T-helper 17 cell (primary cell): ENCODE measurements around the gene CYP24A1. TPM values are rescaled to one million over a fixed set of nuclear protein-coding genes. Genes with fewer than 3 reads are reported as not detected.

ENCODE experiments used
- ATAC-seq: fragments of 150-1000 bp; cut with Tn5 transposase; 2 replicates; pipeline ENCODE4 v1.10.0; 2021; ENCODE audit warnings: mild to moderate bottlenecking, moderate library complexity
- DNase-seq, 3 donors: peaks; one replicate each; pipeline versions ENCODE4 v3.0.0 to v3.0.0-alpha.2; 2020 to 2021
- H3K9me3 ChIP-seq: one replicate; pipeline ENCODE4 v1.7.0; 2013; ENCODE audit warnings: low read length, mild to moderate bottlenecking; ENCODE audit not compliant: control insufficient read depth, poor library complexity, severe bottlenecking
- H3K27ac Mint-ChIP-seq: one replicate; pipeline ENCODE4 v1.8.0; 2022; ENCODE audit warnings: mild to moderate bottlenecking, moderate library complexity, mixed read lengths
- H3K27me3 Mint-ChIP-seq: one replicate; pipeline ENCODE4 v1.8.0; 2022; ENCODE audit warnings: mixed read lengths
- H3K36me3 Mint-ChIP-seq: one replicate; pipeline ENCODE4 v1.8.0; 2022; ENCODE audit warnings: low read depth, mixed read lengths
- H3K4me1 Mint-ChIP-seq: one replicate; pipeline ENCODE4 v1.8.0; 2022; ENCODE audit warnings: mild to moderate bottlenecking, mixed read lengths
- H3K4me3 Mint-ChIP-seq: one replicate; pipeline ENCODE4 v1.8.0; 2022; ENCODE audit warnings: mild to moderate bottlenecking, moderate library complexity, mixed read lengths
- total RNA-seq, 4 donors: library from RNA in 2 of 4; stranded (reverse) in 2 of 4; gene quantifications; one replicate each; pipeline ENCODE4 v1.2.3 and lab custom pipeline; 2022 to 2026

Gene CYP24A1
- total RNA-seq, 2 donors from 2014 or later = 0.22 TPM; not detected in 1

DNA sequence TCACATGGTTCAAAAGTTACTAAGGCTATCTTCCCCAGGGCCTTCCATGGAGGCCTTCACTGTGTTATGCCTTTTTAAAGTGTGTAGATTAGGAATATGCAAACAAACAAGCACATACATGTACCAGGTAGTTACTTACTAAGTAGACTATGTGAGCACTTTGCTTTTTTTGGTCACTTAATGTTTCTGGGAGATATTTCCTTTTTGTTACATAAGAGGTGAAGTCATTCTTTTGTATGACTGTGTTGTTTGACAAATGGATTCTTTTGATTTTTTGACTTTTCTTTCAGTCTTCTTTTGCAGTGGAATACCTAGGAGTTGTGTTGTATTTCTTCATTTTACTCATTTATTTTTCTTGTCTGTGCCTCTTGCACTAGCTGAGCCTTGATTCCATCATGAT is 63.7 kb downstream of the CYP24A1 start:
- peaks cover 34% of the 10 kb centered on the region for H3K27me3 Mint-ChIP-seq
- ATAC-seq = no peak
- H3K4me1 Mint-ChIP-seq = peaks cover 2% of the 10 kb centered on the region
- H3K9me3 ChIP-seq = no peaks in the 10 kb centered on the region
- no peak overlapping the region for H3K27ac Mint-ChIP-seq
- H3K36me3 Mint-ChIP-seq = no peaks in the 10 kb centered on the region
- no peak overlapping the region for H3K4me3 Mint-ChIP-seq
- DNase-seq = no peak

- no peak overlapping the region for H3K4me3 Mint-ChIP-seq
- no peaks in the 10 kb centered on the region for H3K36me3 Mint-ChIP-seq
- no peak for ATAC-seq
- peaks cover 40% of the 10 kb centered on the region for H3K27me3 Mint-ChIP-seq
- no peak overlapping the region for H3K27ac Mint-ChIP-seq
- H3K9me3 ChIP-seq = no peaks in the 10 kb centered on the region
- H3K4me1 Mint-ChIP-seq = peaks cover 2% of the 10 kb centered on the region
- DNase-seq = no peak
Observed at GRCh38 chr20:54108817-54109216, 65.0 kb downstream of the CYP24A1 start.

DNA sequence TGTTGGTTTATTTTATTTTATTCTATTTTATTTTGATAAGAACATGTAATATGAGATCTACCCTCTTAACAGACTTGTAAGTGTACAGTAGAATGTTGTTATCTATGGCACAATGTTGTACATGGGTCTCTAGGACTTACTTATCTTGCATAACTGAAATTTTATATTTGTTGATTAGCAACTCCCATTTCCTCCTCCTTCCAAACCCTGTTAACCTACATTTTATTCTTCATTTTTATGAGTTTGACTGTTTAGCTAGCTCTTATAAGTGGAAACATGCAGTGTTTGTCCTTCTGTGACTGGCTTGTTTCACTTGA is 65.5 kb downstream of the CYP24A1 start:
- Mint-ChIP-seq H3K27ac (no peak overlapping the region), H3K36me3 (no peaks in the 10 kb centered on the region), H3K4me1 (peaks cover 2% of the 10 kb centered on the region), H3K4me3 (no peak overlapping the region), H3K27me3 (peaks cover 38% of the 10 kb centered on the region)
- ATAC-seq (no peak), DNase-seq (no peak)
- H3K9me3 ChIP-seq = no peaks in the 10 kb centered on the region

DNA sequence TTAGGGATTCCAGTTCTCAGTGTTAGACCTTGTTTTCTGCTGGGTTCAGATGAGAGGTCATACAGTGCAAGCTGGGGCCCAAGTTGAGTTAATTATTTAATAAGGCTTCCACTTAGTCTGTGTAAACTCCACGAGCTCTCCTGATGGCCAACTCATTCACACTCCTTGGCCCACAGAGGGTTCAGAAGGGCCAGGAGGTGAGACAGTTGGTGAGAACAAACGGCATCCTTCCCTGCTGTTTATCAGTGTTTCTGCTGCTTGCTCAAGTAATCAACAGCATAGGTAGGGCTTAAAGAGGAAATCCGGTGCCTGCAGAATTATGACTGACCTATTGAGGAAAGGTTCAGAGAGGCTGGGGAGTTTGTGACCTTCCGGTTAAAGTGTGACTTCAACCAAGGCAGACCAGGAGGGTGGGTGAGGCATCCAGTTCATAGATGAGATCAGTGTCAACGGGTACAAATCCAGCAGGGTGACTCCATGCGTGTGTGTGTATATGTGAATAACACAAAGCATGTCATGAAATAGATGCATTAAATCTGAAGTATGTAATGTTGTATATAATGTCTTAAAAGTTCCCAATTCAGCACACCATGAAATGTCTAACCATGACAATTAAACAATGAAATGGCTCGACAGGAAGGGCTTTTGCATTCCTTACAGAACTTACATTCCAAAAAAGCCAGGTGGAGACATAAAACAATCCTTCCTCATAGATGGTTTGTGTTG is 66.0 kb downstream of the CYP24A1 start:
- Mint-ChIP-seq H3K36me3 (no peaks in the 10 kb centered on the region), H3K4me1 (peaks cover 2% of the 10 kb centered on the region), H3K27me3 (peaks cover 36% of the 10 kb centered on the region), H3K4me3 (no peak overlapping the region), H3K27ac (no peak overlapping the region)
- ATAC-seq = no peak
- H3K9me3 ChIP-seq = no peaks in the 10 kb centered on the region
- no peak for DNase-seq

- ATAC-seq (no peak), DNase-seq (no peak)
- Mint-ChIP-seq H3K36me3 (peaks cover under 1% of the 10 kb centered on the region), H3K27me3 (peaks cover 36% of the 10 kb centered on the region), H3K4me3 (no peak overlapping the region), H3K27ac (no peak overlapping the region), H3K4me1 (peaks cover 2% of the 10 kb centered on the region)
- H3K9me3 ChIP-seq = no peaks in the 10 kb centered on the region
Observed at GRCh38 chr20:54107181-54107580, 66.6 kb downstream of the CYP24A1 start.

GRCh38 chr20:54106162-54106561 is 67.6 kb downstream of the CYP24A1 start:
- no peak for ATAC-seq
- Mint-ChIP-seq H3K4me3 (no peak overlapping the region), H3K27ac (no peak overlapping the region), H3K36me3 (peaks cover 2% of the 10 kb centered on the region), H3K27me3 (peaks cover 33% of the 10 kb centered on the region), H3K4me1 (peaks cover 4% of the 10 kb centered on the region)
- H3K9me3 ChIP-seq = no peaks in the 10 kb centered on the region
- DNase-seq = no peak

- DNase-seq (no peak), ATAC-seq (no peak)
- no peak overlapping the region for H3K4me3 Mint-ChIP-seq
- H3K27ac Mint-ChIP-seq = no peak overlapping the region
- H3K27me3 Mint-ChIP-seq = peaks cover 33% of the 10 kb centered on the region
- peaks cover 4% of the 10 kb centered on the region for H3K4me1 Mint-ChIP-seq
- H3K9me3 ChIP-seq = no peaks in the 10 kb centered on the region
- H3K36me3 Mint-ChIP-seq = peaks cover 2% of the 10 kb centered on the region
Observed at GRCh38 chr20:54105653-54106052, 68.1 kb downstream of the CYP24A1 start.

- ATAC-seq = no peak
Observed at GRCh38 chr20:54104781-54105180, 69.0 kb downstream of the CYP24A1 start.

DNA sequence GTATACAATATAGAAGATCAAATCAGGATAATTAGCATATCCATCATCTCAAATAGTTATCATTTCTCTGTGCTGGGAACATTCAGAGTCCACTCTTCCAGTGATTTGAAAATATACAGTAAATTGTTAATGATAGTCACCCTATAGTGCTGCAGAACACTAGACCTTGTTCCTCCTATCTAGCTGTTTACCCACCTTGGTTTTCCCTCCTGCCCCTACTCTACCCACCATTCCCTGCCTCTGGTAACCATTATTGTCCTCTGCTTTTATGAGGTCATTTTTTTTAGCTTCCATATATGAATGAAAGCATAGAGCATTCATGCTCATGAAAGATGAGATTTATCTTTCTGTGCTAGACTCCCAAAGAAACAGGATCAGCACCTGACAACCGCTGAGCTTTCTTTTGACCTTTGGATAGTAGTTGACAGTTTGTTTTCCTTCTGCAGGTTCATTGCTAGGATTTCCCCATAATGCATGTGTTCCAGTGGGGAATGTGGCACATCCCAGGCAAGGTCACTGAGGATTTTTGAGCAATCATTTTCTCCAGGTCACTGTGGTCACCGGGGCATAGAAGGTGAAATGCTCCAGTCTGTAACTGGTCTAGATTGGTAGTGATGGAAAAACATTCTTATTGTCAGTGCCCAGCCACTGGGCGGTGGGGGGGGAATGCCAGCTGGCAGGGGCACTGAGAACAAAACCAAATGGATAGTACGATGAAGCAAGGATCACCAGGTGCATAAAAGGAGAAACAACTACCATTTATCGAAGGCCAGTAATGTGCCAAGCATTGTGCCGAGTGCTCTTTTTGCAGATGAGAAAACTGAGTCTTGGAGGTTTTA is 69.8 kb downstream of the CYP24A1 start:
- Mint-ChIP-seq H3K36me3 (peaks cover 2% of the 10 kb centered on the region), H3K27me3 (peaks cover 32% of the 10 kb centered on the region), H3K27ac (no peak overlapping the region), H3K4me1 (peaks cover 2% of the 10 kb centered on the region), H3K4me3 (no peak overlapping the region)
- no peaks in the 10 kb centered on the region for H3K9me3 ChIP-seq
- DNase-seq (no peak), ATAC-seq (no peak)

More at GRCh38 chr20:54104781-54105180, 69.0 kb downstream of the CYP24A1 start:
- no peak overlapping the region for H3K4me3 Mint-ChIP-seq
- H3K4me1 Mint-ChIP-seq = peaks cover 2% of the 10 kb centered on the region
- no peaks in the 10 kb centered on the region for H3K9me3 ChIP-seq
- H3K36me3 Mint-ChIP-seq = peaks cover 2% of the 10 kb centered on the region
- H3K27ac Mint-ChIP-seq = no peak overlapping the region
- no peak for DNase-seq
- H3K27me3 Mint-ChIP-seq = peaks cover 27% of the 10 kb centered on the region

Other genes with a start within 250 kb of the CYP24A1 start
- under 1 TPM in 1 of 2 donors, not detected in 1; 0.27 TPM for gene BCAS1, start 103.4 kb downstream of the CYP24A1 start, total RNA-seq
- 10 to 100 TPM; 16.9 to 21.3 TPM for gene PFDN4, start 34.1 kb upstream of the CYP24A1 start, total RNA-seq